Measurements from ENCODE around the gene SDHA. TPM values are rescaled to one million over a fixed set of nuclear protein-coding genes. Genes with fewer than 3 reads are reported as not detected.
"Not testable (repeated sequence)": the region's sequence is repeated elsewhere in the genome, so short reads cannot be mapped to it uniquely, and the experiment has no call there.

SDHA gene
- total and polyA plus RNA-seq, 9 of the 15 experiments (the other 6 are each of a cell fraction or from before 2014, with no cell fraction given): 82.9 to 191 (median 130) TPM

GRCh38 chr5:257148-257547 is 39.0 kb downstream of the SDHA start:
- BruUV-seq (replicated peaks): no TSS peak
- POLR2A ChIA-PET: interaction anchor here (1.4 to 2.0 kb wide), 3 partner anchors 8 to 38 kb away, joined by 4 to 7 read pairs (median 5); partner anchors contain the start of gene PDCD6
- TF ChIP-seq ZBTB9 (CRISPR knock-in tag; IDR thresholded peaks at IDR 0.05): no peak
- no peak for TF ChIP-seq GTF2A2 (tag; IDR thresholded peaks at IDR 0.05)
- TF ChIP-seq CC2D1A (IDR thresholded peaks at IDR 0.05): no peak
- DNase-seq (ENCODE audit: extremely low read depth in 1 of 4, low spot score in 3 of 4) (no peak), ATAC-seq (no peak), FAIRE-seq (no peak)
- WGBS (ENCODE audit: insufficient coverage, low coverage, missing lambda C conversion rate): 92% methylated on average over 11 of the region's 13 CpGs
- in situ Hi-C loops (cut with MboI): no loop called here
- no peak overlapping the region for H3K4me2 ChIP-seq (ENCODE audit: insufficient read depth, low read length)
- no peaks in the 10 kb centered on the region for H4K20me1 ChIP-seq (replicated peaks; ENCODE audit: control insufficient read depth, insufficient read depth, low read length)
- no peak overlapping the region for H3K27ac ChIP-seq (ENCODE audit: extremely low read depth, low read depth, low read length)
- H2AFZ ChIP-seq (ENCODE audit: low read depth, low read length): no peak overlapping the region
- no peak overlapping the region for H3K4me3 ChIP-seq
- H3K9me3 ChIP-seq (replicated peaks; ENCODE audit: control insufficient read depth, insufficient read depth, low read depth, low read length): peaks cover 9% of the 10 kb centered on the region
- intact Hi-C loops (cut with micrococcal nuclease): no loop called here
- no peaks in the 10 kb centered on the region for H3K9me1 ChIP-seq (ENCODE audit: control insufficient read depth, insufficient read depth, low read length)
- H3K79me2 ChIP-seq (ENCODE audit: control insufficient read depth, insufficient read depth, low read length): no peaks in the 10 kb centered on the region
- H3K9ac ChIP-seq (ENCODE audit: insufficient read depth in 1 of 2, low read depth in 2 of 2, low read length in 2 of 2): no peak overlapping the region
- H3K27me3 ChIP-seq (ENCODE audit: control insufficient read depth in 2 of 2, insufficient read depth in 2 of 2, low read length in 2 of 2): no peaks in the 10 kb centered on the region
- H3K36me3 ChIP-seq (ENCODE audit: control insufficient read depth, insufficient read depth, low read length): peaks cover 48% of the 10 kb centered on the region
- CTCF ChIA-PET (ENCODE audit: low intra/inter-chr PET ratio): no interaction called here
- H3K4me1 ChIP-seq (replicated peaks in 1 of 2; ENCODE audit: control insufficient read depth in 2 of 2, insufficient read depth in 2 of 2, low read length in 2 of 2): no peaks in the 10 kb centered on the region

DNA sequence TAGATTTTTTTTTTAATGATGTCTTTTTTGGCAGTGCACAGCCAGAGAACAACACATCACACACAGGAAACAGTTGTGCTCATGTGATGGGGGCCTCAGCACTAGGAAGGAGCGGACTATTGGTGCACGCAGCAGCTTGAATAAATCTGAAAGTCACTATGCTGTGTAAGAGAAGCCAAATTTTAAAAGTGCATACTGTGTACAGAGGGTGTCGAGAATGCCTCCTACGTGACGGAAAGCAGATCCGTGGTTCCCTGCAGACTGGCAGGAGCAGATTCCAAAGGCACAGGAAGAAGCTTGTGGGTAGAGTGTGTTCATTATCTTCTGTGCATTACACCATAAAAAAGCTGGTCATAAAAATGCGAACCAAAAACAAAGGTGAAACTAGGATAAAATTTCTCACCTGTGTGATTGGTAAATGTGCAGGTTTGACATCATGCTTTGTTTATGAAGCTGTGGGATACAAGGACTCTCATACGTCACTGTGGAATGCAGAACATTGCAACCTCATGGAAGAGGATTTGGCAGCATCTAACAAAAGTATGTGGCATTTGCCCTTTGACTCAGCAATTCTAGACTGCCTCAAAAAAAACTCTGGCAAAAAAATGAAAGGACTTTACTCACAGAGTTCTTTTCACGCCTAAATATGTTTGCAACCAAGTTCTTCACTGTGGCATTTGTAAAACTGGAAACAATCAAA is 45.3 kb downstream of the SDHA start:
- H3K27ac ChIP-seq (ENCODE audit: extremely low read depth, low read depth, low read length); H3K4me3 ChIP-seq; H3K9me1 ChIP-seq (ENCODE audit: control insufficient read depth, insufficient read depth, low read length); POLR2A ChIA-PET; H4K20me1 ChIP-seq (replicated peaks; ENCODE audit: control insufficient read depth, insufficient read depth, low read length); H3K9me3 ChIP-seq (replicated peaks; ENCODE audit: control insufficient read depth, insufficient read depth, low read depth, low read length); H3K4me1 ChIP-seq (replicated peaks in 1 of 2; ENCODE audit: control insufficient read depth in 2 of 2, insufficient read depth in 2 of 2, low read length in 2 of 2); H3K4me2 ChIP-seq (ENCODE audit: insufficient read depth, low read length); intact Hi-C loops (cut with micrococcal nuclease); H2AFZ ChIP-seq (ENCODE audit: low read depth, low read length); H3K79me2 ChIP-seq (ENCODE audit: control insufficient read depth, insufficient read depth, low read length); FAIRE-seq; ATAC-seq; DNase-seq (ENCODE audit: extremely low read depth in 1 of 4, low spot score in 3 of 4); CTCF ChIA-PET (ENCODE audit: low intra/inter-chr PET ratio); H3K9ac ChIP-seq (ENCODE audit: insufficient read depth in 1 of 2, low read depth in 2 of 2, low read length in 2 of 2); H3K27me3 ChIP-seq (ENCODE audit: control insufficient read depth in 2 of 2, insufficient read depth in 2 of 2, low read length in 2 of 2): not testable (repeated sequence)
- 95% methylated on average over 9 of the region's 9 CpGs for WGBS (ENCODE audit: insufficient coverage, low coverage, missing lambda C conversion rate)
- in situ Hi-C loops (cut with MboI): loop anchor here (5.0 kb wide), 1 partner anchor 1304 kb away; no protein-coding TSS in a partner anchor
- BruUV-seq (replicated peaks): TSS peak; percentile 36
- H3K36me3 ChIP-seq (ENCODE audit: control insufficient read depth, insufficient read depth, low read length): peaks cover 28% of the 10 kb centered on the region; the same call in 2 of the 3 replicates

Measured in K562 (cell line).